ENCODE data around the gene BDP1. TPM values are rescaled to one million over a fixed set of nuclear protein-coding genes. Genes with fewer than 3 reads are reported as not detected.
A peak's percentile ranks its signal among the peaks of the same experiment; 100 is the strongest.

BDP1 gene
- 14.0 and 23.1 TPM in 2 replicates for total RNA-seq (2012; rRNA removed)
- 4.5 and 5.8 TPM in 2 replicates for polyA plus RNA-seq (2012; rRNA removed)
- polyA plus RNA-seq (2012; cell fraction: cytosol; rRNA removed), result 0.78 and 0.97 TPM in 2 replicates
- 2.3 and 8.9 TPM in 2 replicates for polyA plus RNA-seq (2012; cell fraction: nucleus; rRNA removed; ENCODE audit: low replicate concordance)
- Bru-seq, nascent RNA, result percentile 82 among the genes with signal in this experiment
- BruChase-seq, experiment 1, labeled RNA remaining after a 6-hour chase, result percentile 81 among the genes with signal in this experiment
- percentile 82 among the genes with signal in this experiment for BruChase-seq, experiment 2, labeled RNA remaining after a 2-hour chase
- long read RNA-seq, partial matches to known transcripts, result 17 of 19 reads
- long read RNA-seq, other reads (novel, unspliced or antisense), result 2 of 19 reads

DNA sequence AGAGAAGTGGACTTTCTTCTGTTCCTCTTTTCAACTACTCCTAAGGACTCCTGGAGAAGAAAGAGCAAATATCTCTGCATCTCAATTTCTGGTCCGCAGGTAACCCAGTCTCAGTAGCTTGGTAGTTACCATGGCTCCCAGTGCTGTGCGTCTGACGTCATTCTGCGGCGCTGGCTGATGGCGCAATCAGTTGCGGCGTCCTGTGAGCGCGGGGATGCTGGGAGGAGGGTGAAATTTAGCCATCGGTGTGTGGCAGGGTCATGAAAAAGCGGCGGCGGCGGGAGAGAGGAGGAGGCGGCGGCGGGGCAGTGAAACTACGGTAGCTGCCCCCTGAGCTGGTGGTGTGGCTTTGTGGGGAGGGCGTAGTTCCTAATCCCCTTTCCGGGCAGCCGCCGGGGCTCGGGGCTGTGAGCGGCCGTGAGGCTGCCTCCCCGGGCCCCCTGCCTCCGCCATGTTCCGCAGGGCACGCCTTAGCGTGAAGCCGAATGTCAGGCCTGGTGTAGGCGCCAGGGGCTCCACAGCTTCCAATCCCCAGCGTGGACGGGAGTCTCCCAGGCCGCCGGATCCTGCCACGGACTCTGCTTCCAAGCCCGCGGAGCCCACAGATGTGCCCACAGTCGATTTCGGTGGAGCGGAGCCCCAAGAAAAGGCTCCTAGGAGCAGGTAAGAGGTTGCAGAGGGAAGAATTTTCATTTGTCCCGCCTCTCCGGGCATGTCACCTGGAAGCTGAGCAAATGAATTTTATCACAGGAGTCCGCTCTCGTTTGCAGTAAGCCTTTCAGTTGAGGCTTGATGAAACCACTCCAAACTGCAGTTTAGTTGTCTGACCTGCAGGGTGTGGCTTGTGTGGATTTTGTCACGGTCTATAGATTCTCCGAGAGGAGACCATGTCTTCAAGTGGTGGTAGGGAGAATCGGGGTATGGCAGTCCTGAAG lies at the start of gene BDP1:
TSS of gene BDP1 (plus strand) at position 225 of the 935 bp plus-strand sequence. CDS start at position 452, 227 bp downstream.
- Histone ChIP-seq H2AFZ (replicated peaks; ENCODE audit: low read length, poor library complexity) (peak within 1 kb of the TSS; percentile 95), H3K23ac (ENCODE audit: low read depth, low read length) (peak within 1 kb of the TSS; percentile 84), H3K27ac (ENCODE audit: insufficient read depth, low read length) (peak within 1 kb of the TSS; percentile 92), H3K14ac (replicated peaks; ENCODE audit: low read depth, low read length) (0 out of 2 replicates have a peak within 1 kb of the TSS, but pooled peaks have one; percentile 16), H4K91ac (ENCODE audit: insufficient read depth, low read depth, low read length) (0 out of 2 replicates have a peak within 1 kb of the TSS, but pooled peaks have one; percentile 17), H3K18ac (ENCODE audit: low read depth, low read length) (no peak within 1 kb of the TSS; the same call in 1 of the 2 replicates), H2BK5ac (ENCODE audit: low read depth, low read length, poor library complexity, severe bottlenecking) (peak within 1 kb of the TSS; percentile 84), H3K56ac (ENCODE audit: extremely low read depth, insufficient read depth, low read length) (peak within 1 kb of the TSS; percentile 38; the same call in 1 of the 2 replicates), H3K9ac (ENCODE audit: low read depth, low read length) (peak within 1 kb of the TSS; percentile 87), H3K27me3 (ENCODE audit: control insufficient read depth, insufficient read depth, low read length) (peaks cover 2% of the 10 kb centered on the region), H2BK15ac (ENCODE audit: low read depth, low read length) (no peak within 1 kb of the TSS), H2AK9ac (replicated peaks; ENCODE audit: low read depth, low read length, poor library complexity) (peak within 1 kb of the TSS; percentile 75), H3K9me1 (ENCODE audit: insufficient read depth, low read length) (0 out of 2 replicates have a peak, but pooled peaks cover 5% of the 10 kb centered on the region), H3K36me3 (ENCODE audit: control insufficient read depth, insufficient read depth, low read length) (peaks cover 5% of the 10 kb centered on the region), H4K20me1 (ENCODE audit: insufficient read depth, low read length) (no peaks in the 10 kb centered on the region; the same call in 1 of the 2 replicates), H4K5ac (ENCODE audit: low read depth, low read length) (peak within 1 kb of the TSS; percentile 35), H3K9me3 (ENCODE audit: control insufficient read depth, insufficient read depth, low read length) (no peaks in the 10 kb centered on the region), H2AK5ac (ENCODE audit: low read depth, low read length) (no peak within 1 kb of the TSS), H3K4me3 (ENCODE audit: insufficient read depth, low read depth, low read length) (peak within 1 kb of the TSS; percentile 92), H2BK120ac (ENCODE audit: low read depth, low read length) (no peak within 1 kb of the TSS), H2BK20ac (ENCODE audit: low read depth, low read length) (no peak within 1 kb of the TSS), H4K8ac (ENCODE audit: low read depth in 2 of 2, low read length in 2 of 2) (peak within 1 kb of the TSS; percentile 89), H3K4me2 (ENCODE audit: low read depth, low read length) (peak within 1 kb of the TSS; percentile 97), H3K4me1 (ENCODE audit: control insufficient read depth, insufficient read depth, low read length) (no peaks in the 10 kb centered on the region), H3K79me1 (ENCODE audit: low read depth in 1 of 2, low read length in 2 of 2) (peaks cover 5 to 8% of the 10 kb centered on the region in 2 experiments; a peak in 2 of 4 replicates), H3K4ac (ENCODE audit: low read depth, low read length) (peak within 1 kb of the TSS; percentile 59)
- in situ Hi-C loops (cut with MboI; ENCODE audit: low sequenced_read_pairs), result no loop called here
- ATAC-seq (ENCODE audit: low read depth) (peak; percentile 97), DNase-seq (peak; percentile 93)
- 1% methylated on average over 15 of the region's 50 CpGs; no CpG with 5 or more reads in 1 of the 2 experiments for WGBS, 2 experiments (ENCODE audit: extremely low coverage in 2 of 2, insufficient read length in 1 of 2)
- CTCF ChIA-PET, result interaction anchor here (1.4 kb wide), 1 partner anchor 16 kb away, joined by 4 read pairs; no protein-coding TSS in a partner anchor
- TSS peak; percentile 75 for BruUV-seq (replicated peaks)
- intact Hi-C loops (cut with micrococcal nuclease), result loop anchor here (5.0 kb wide), 1 partner anchor 302 kb away; no protein-coding TSS in a partner anchor
- dilution Hi-C loops (cut with HindIII; ENCODE audit: low sequenced_read_pairs, unreplicated experiment), result no loop called here
- POLR2A ChIA-PET (ENCODE audit: unreplicated experiment), result interaction anchor here (0.7 kb wide), 1 partner anchor 26 kb away, joined by 3 read pairs; no protein-coding TSS in a partner anchor
- TF ChIP-seq POLR2A (IDR thresholded peaks at IDR 0.05; ENCODE audit: low read depth, low read length), result peak; percentile 79; the same call in 1 of the 2 replicates
- TF ChIP-seq MAFK (IDR thresholded peaks at IDR 0.05; ENCODE audit: low read depth, low read length), result no peak
- no peak for TF ChIP-seq RAD21 (IDR thresholded peaks at IDR 0.05; ENCODE audit: low read length)
- TF ChIP-seq USF2 (IDR thresholded peaks at IDR 0.05; ENCODE audit: low read depth, low read length), result no peak
- no peak for TF ChIP-seq SMC3 (IDR thresholded peaks at IDR 0.05; ENCODE audit: low read depth, low read length)
- TF ChIP-seq RFX5 (IDR thresholded peaks at IDR 0.05; ENCODE audit: low read depth, low read length), result no peak
- TF ChIP-seq CHD1 (IDR thresholded peaks at IDR 0.05; ENCODE audit: low read depth, low read length), result no peak
- TF ChIP-seq RCOR1 (IDR thresholded peaks at IDR 0.05; ENCODE audit: insufficient replicate concordance, low read length), result no peak
- 0 out of 2 replicates have a peak, but pooled peaks have one; percentile 19 for TF ChIP-seq NFE2L2 (IDR thresholded peaks at IDR 0.05; ENCODE audit: low read depth, low read length)
- peak; percentile 20; the same call in 1 of the 2 replicates for TF ChIP-seq FOS (IDR thresholded peaks at IDR 0.05; ENCODE audit: low read depth, low read length)
- TF ChIP-seq ELK1 (IDR thresholded peaks at IDR 0.05; ENCODE audit: borderline replicate concordance, low read depth, low read length), result no peak
- TF ChIP-seq MAZ (IDR thresholded peaks at IDR 0.05; ENCODE audit: borderline replicate concordance, low read depth, low read length), result peak; percentile 78; the same call in 1 of the 2 replicates
- peak; percentile 37; the same call in 1 of the 2 replicates for TF ChIP-seq BHLHE40 (IDR thresholded peaks at IDR 0.05; ENCODE audit: low read depth, low read length)

All from IMR-90 (cell line).